GM19239 (cell line): ENCODE data around the gene SLK.

ENCODE experiments used
- DNase-seq: peaks from one replicate; pipeline ENCODE4 v3.0.0; 2011; ENCODE audit warnings: low spot score; ENCODE audit not compliant: insufficient read length
- FAIRE-seq: peaks from 2 replicates; lab custom pipeline; 2011; peaks lifted over from hg19 to GRCh38; lab: Jason Lieb, UNC

The SLK gene

GRCh38 chr10:104028823-104029520 is 62.0 kb downstream of the SLK start:
- DNase-seq, result no peak
- no peak for FAIRE-seq

- FAIRE-seq (no peak), DNase-seq (no peak)
These were observed 62.6 kb downstream of the SLK start for GRCh38 chr10:104029521-104029860.

GRCh38 chr10:104031631-104032030 is 64.7 kb downstream of the SLK start:
- FAIRE-seq, result no peak

GRCh38 chr10:104032144-104032775 is 65.3 kb downstream of the SLK start:
- no peak for DNase-seq
- no peak for FAIRE-seq

More at GRCh38 chr10:104031631-104032030, 64.7 kb downstream of the SLK start:
- DNase-seq, result no peak

- DNase-seq (no peak), FAIRE-seq (no peak)
These were observed 66.5 kb downstream of the SLK start for GRCh38 chr10:104033401-104033930.

GRCh38 chr10:104033966-104034365 is 67.0 kb downstream of the SLK start:
- FAIRE-seq (no peak), DNase-seq (no peak)

- no peak for DNase-seq
- no peak for FAIRE-seq
These were observed 67.7 kb downstream of the SLK start for GRCh38 chr10:104034401-104035193.

- DNase-seq, result no peak
- no peak for FAIRE-seq
These were observed 68.5 kb downstream of the SLK start for GRCh38 chr10:104035194-104036068.

GRCh38 chr10:104036069-104036384 is 69.1 kb downstream of the SLK start:
- DNase-seq, result no peak
- no peak for FAIRE-seq

- DNase-seq, result no peak
- FAIRE-seq, result no peak
These were observed 69.7 kb downstream of the SLK start for GRCh38 chr10:104036518-104037260.

GRCh38 chr10:104037261-104037951 is 70.5 kb downstream of the SLK start:
- FAIRE-seq (no peak), DNase-seq (no peak)

- DNase-seq, result no peak
- FAIRE-seq, result no peak
These were observed 71.6 kb downstream of the SLK start for GRCh38 chr10:104038537-104038936.

- DNase-seq (no peak), FAIRE-seq (no peak)
These were observed 72.2 kb downstream of the SLK start for GRCh38 chr10:104038958-104039752.

GRCh38 chr10:104040382-104040781 is 73.4 kb downstream of the SLK start:
- FAIRE-seq (no peak), DNase-seq (no peak)

- DNase-seq, result no peak
- no peak for FAIRE-seq
These were observed 74.2 kb downstream of the SLK start for GRCh38 chr10:104040862-104041789.

GRCh38 chr10:104041891-104042535 is 75.1 kb downstream of the SLK start:
- DNase-seq, result no peak
- no peak for FAIRE-seq
